ENCODE results near the gene MCTP2.

DNA sequence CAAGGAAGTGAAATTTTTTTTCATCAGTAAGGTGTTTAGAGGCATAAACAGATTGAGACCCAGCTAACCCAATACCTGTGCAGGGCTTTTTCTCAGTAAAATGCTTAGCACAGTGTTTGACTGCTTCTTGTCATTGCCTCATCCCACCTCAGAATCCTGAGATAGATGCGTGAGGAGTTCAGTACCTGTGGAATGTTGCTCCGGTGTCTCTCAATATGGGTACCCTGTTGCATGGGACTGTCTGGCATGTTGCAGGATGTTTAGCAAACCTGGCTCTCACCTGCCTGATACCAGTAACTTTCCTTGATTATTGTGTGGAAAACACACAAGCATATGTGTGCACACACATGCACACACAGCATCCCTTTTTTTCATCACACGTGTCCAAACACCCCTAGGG lies 128.4 kb downstream of the MCTP2 start:
- TF ChIP-seq, protein P1, sequence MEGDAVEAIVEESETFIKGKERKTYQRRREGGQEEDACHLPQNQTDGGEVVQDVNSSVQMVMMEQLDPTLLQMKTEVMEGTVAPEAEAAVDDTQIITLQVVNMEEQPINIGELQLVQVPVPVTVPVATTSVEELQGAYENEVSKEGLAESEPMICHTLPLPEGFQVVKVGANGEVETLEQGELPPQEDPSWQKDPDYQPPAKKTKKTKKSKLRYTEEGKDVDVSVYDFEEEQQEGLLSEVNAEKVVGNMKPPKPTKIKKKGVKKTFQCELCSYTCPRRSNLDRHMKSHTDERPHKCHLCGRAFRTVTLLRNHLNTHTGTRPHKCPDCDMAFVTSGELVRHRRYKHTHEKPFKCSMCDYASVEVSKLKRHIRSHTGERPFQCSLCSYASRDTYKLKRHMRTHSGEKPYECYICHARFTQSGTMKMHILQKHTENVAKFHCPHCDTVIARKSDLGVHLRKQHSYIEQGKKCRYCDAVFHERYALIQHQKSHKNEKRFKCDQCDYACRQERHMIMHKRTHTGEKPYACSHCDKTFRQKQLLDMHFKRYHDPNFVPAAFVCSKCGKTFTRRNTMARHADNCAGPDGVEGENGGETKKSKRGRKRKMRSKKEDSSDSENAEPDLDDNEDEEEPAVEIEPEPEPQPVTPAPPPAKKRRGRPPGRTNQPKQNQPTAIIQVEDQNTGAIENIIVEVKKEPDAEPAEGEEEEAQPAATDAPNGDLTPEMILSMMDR (IDR thresholded peaks at IDR 0.05): no peak
- no peak for TF ChIP-seq POLR2A (IDR thresholded peaks at IDR 0.05)
